PC-3 (cell line): ENCODE data around the gene TACC2. TPM values are rescaled to one million over a fixed set of nuclear protein-coding genes. Genes with fewer than 3 reads are reported as not detected.

Experiments
- ATAC-seq: fragments of 200-7000 bp; cut with Tn5 transposase; 2 replicates; pipeline ENCODE4 v1.9.1; 2020; ENCODE audit warnings: mild to moderate bottlenecking, moderate library complexity
- BruUV-seq: library from RNA; stranded (reverse); fragments of 400-500 nt; replicated peaks from 2 replicates; lab custom pipeline; 2021; lab: Mats Ljungman, UMichigan
- CTCF ChIA-PET: fragments of 300-600 bp; sonication (Branson Sonifier 250); formaldehyde crosslinking; loops from one replicate; lab custom pipeline; 2022; ENCODE audit warnings: antibody characterized with exemption; lab: Charles Lee
- POLR2A ChIA-PET: fragments of 300-600 bp; sonication (Branson Sonifier 250); formaldehyde crosslinking; loops from one replicate; lab custom pipeline; 2022; ENCODE audit warnings: antibody characterized with exemption; ENCODE audit not compliant: unreplicated experiment; lab: Charles Lee
- DNase-seq: peaks from one replicate; pipeline ENCODE4 v3.0.0-alpha.2; 2015
- H2AFZ ChIP-seq: fragments of 300-600 bp; sonication (generic); 2 replicates; pipeline ENCODE4 v1.6.0; 2016; ENCODE audit warnings: antibody characterized with exemption, low read length
- H3F3A ChIP-seq: fragments of 300-600 bp; sonication (generic); one replicate; pipeline ENCODE4 v1.6.0; 2017; ENCODE audit warnings: antibody characterized with exemption, low read length, control low read depth, mild to moderate bottlenecking; ENCODE audit not compliant: unreplicated experiment
- H3K27ac ChIP-seq: fragments of 300-600 bp; sonication (generic); 2 replicates; pipeline ENCODE4 v1.5.1; 2016; ENCODE audit warnings: mild to moderate bottlenecking, low read length
- H3K27me3 ChIP-seq: fragments of 300-600 bp; sonication (generic); 2 replicates; pipeline ENCODE4 v1.6.1; 2016; ENCODE audit warnings: low read length, mixed read lengths
- H3K36me3 ChIP-seq: fragments of 300-600 bp; sonication (generic); 2 replicates; pipeline ENCODE4 v1.6.1; 2016; ENCODE audit warnings: low read depth, mixed run types, low read length, mixed read lengths
- H3K4me1 ChIP-seq: fragments of 300-600 bp; sonication (generic); 2 replicates; pipeline ENCODE4 v1.5.1; 2016; ENCODE audit warnings: low read length; ENCODE audit not compliant: insufficient read depth
- H3K4me2 ChIP-seq: fragments of 300-600 bp; sonication (generic); 2 replicates; pipeline ENCODE4 v1.6.0; 2016; ENCODE audit warnings: low read length
- H3K4me3 ChIP-seq: fragments of 300-600 bp; sonication (generic); 2 replicates; pipeline ENCODE4 v1.5.1; 2016; ENCODE audit warnings: mild to moderate bottlenecking, low read length, mixed read lengths
- H3K79me2 ChIP-seq: fragments of 300-600 bp; sonication (generic); 2 replicates; pipeline ENCODE4 v1.6.1; 2017; ENCODE audit warnings: low read length, mixed read lengths
- H3K9ac ChIP-seq: fragments of 300-600 bp; sonication (generic); 2 replicates; pipeline ENCODE4 v1.6.0; 2016; ENCODE audit warnings: mild to moderate bottlenecking, low read length
- H3K9me2 ChIP-seq: fragments of 300-600 bp; sonication (generic); replicated peaks from 2 replicates; pipeline ENCODE4 v1.6.1; 2016; ENCODE audit warnings: mixed run types, low read length, mixed read lengths
- H3K9me3 ChIP-seq: fragments of 300-600 bp; sonication (generic); 2 replicates; pipeline ENCODE4 v1.6.1; 2016; ENCODE audit warnings: low read length, mixed read lengths
- H4K20me1 ChIP-seq: fragments of 300-600 bp; sonication (generic); 2 replicates; pipeline ENCODE4 v1.6.1; 2016; ENCODE audit warnings: low read length, mixed read lengths
- EZH2 ChIP-seq: fragments of 300-600 bp; sonication (generic); IDR thresholded peaks from one replicate; pipeline ENCODE4 v1.6.1; 2017; ENCODE audit warnings: antibody characterized with exemption, mild to moderate bottlenecking, low read length; ENCODE audit not compliant: unreplicated experiment
- EZH2phosphoT487 ChIP-seq: fragments of 300-600 bp; sonication (generic); IDR thresholded peaks from 2 replicates; pipeline ENCODE4 v1.6.1; 2018; ENCODE audit warnings: mild to moderate bottlenecking, antibody characterized with exemption, low read length, borderline replicate concordance
- intact Hi-C: fragments of 100-400 bp; cut with micrococcal nuclease; formaldehyde crosslinking; loops from 2 replicates; pipeline ENCODE4 v1.9.0; 2023
- total RNA-seq: library from RNA; depleted of rRNA; stranded (reverse); fragments of >200 nt; gene quantifications from 2 replicates; pipeline ENCODE4 v1.2.3, GENCODE V29; 2014
- TF ChIP-seq, protein P1 (sequence below): fragments of 300-600 bp; sonication (generic); conservative IDR thresholded peaks from 2 replicates; pipeline ENCODE4 v1.5.1; 2017; ENCODE audit warnings: antibody characterized with exemption, low read depth, mild to moderate bottlenecking, low read length

The TACC2 gene
- total RNA-seq, 1 experiment from 2014 or later = 31.7 TPM

DNA sequence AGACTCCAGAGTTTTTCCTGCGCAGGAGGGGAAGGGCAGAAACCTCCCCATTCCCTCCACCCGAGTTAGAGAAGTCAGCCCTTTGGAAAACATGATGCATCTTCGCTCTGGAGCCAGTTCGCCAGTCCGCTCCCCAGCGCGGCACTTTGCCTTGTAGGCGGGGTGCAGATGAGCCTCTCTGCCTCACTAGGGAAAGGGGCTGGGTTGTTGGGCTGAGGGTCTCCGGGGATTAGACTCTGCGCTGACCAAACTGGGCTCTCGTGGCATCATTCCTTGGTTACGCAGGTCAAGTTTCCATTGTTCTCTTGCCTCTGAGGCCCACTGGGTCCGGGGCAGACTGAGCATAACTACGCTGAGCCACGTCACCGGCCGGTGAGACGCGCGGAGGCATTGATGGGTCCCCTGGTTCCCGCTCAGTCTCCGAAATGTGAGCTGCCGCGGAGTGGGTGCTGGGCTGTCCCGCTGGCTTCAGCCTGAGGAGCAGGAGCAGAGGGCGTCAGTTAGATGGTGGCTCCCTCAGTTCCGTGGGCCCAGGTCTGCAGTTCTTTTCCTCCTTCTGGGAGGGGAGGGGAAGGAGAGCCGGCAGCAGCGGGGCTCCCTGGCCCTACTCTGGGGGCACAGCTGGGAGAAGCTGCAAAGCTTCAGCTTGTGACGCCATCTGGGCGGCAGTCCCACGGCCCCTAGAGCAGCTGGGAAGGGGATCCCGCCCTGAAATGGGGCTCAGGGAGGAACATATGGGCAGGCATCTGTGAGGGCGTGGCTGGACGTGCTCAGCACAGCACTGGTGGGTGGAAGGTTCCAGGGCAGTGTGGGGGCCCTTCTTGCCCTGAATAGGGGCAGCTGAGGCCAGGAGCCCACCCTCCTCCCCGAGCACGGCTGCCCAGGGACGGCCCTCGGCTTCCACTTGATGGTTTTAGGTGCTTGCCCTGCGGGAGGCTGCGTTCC is 160.9 kb downstream of the TACC2 start:
- no peak for ATAC-seq
- H3K36me3 ChIP-seq = peaks cover 6% of the 10 kb centered on the region
- H3K9me3 ChIP-seq = no peaks in the 10 kb centered on the region
- no peaks in the 10 kb centered on the region for H3F3A ChIP-seq
- no peak for DNase-seq
- H3K9ac ChIP-seq = no peak overlapping the region
- intact Hi-C loops = no loop called here
- CTCF ChIA-PET = no interaction called here
- no peak overlapping the region for H3K4me2 ChIP-seq
- no peaks in the 10 kb centered on the region for H3K9me2 ChIP-seq
- no peak overlapping the region for H3K4me3 ChIP-seq
- no peaks in the 10 kb centered on the region for H3K27me3 ChIP-seq
- POLR2A ChIA-PET = interaction anchor here (0.6 kb wide), 1 partner anchor 9 kb away, joined by 3 read pairs; no protein-coding TSS in a partner anchor
- BruUV-seq = no TSS peak
- TF ChIP-seq EZH2phosphoT487 = no peak
- TF ChIP-seq, protein P1, sequence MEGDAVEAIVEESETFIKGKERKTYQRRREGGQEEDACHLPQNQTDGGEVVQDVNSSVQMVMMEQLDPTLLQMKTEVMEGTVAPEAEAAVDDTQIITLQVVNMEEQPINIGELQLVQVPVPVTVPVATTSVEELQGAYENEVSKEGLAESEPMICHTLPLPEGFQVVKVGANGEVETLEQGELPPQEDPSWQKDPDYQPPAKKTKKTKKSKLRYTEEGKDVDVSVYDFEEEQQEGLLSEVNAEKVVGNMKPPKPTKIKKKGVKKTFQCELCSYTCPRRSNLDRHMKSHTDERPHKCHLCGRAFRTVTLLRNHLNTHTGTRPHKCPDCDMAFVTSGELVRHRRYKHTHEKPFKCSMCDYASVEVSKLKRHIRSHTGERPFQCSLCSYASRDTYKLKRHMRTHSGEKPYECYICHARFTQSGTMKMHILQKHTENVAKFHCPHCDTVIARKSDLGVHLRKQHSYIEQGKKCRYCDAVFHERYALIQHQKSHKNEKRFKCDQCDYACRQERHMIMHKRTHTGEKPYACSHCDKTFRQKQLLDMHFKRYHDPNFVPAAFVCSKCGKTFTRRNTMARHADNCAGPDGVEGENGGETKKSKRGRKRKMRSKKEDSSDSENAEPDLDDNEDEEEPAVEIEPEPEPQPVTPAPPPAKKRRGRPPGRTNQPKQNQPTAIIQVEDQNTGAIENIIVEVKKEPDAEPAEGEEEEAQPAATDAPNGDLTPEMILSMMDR = no peak
- TF ChIP-seq EZH2 = no peak
- H3K4me1 ChIP-seq = peaks cover 7% of the 10 kb centered on the region
- no peaks in the 10 kb centered on the region for H4K20me1 ChIP-seq
- no peak overlapping the region for H3K27ac ChIP-seq
- H2AFZ ChIP-seq = no peak overlapping the region
- 0 out of 2 replicates have a peak, but pooled peaks cover 4% of the 10 kb centered on the region for H3K79me2 ChIP-seq

DNA sequence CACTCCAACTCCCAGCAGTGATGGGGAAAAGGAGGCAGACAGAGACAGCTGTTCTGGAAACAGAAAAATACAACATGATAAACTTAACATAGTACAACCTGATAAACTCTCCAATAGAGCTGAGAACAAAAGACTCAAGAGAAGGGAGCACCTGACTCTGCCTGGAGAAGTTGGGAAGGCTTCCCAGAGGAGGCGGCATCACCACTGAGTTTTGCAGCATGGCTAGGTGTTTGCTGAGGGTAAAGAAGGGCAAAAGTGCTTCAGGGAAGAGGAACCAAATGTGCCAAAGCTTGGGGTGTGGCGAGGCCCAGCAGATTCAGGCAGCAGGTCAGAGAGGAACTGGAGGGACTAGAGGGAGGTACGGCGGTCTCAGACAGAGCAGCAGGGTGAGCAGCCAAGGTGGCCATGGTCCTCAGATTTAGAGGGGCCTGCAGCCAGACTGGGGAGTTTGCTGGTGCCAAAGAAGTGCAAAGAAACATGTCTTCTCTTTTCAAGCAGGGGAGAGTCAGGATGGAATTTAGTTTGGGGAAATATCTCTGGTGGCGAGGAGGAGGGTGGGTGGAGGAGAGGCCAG is 162.2 kb downstream of the TACC2 start:
- ATAC-seq (no peak), DNase-seq (no peak)
- H3F3A ChIP-seq = no peaks in the 10 kb centered on the region
- intact Hi-C loops = no loop called here
- H4K20me1 ChIP-seq = no peaks in the 10 kb centered on the region
- no peaks in the 10 kb centered on the region for H3K79me2 ChIP-seq
- H3K36me3 ChIP-seq = no peaks in the 10 kb centered on the region
- ChIA-PET POLR2A (no interaction called here), CTCF (no interaction called here)
- no peaks in the 10 kb centered on the region for H3K27me3 ChIP-seq
- H3K4me2 ChIP-seq = no peak overlapping the region
- H2AFZ ChIP-seq = no peak overlapping the region
- no peaks in the 10 kb centered on the region for H3K9me3 ChIP-seq
- no peak overlapping the region for H3K4me3 ChIP-seq
- no TSS peak for BruUV-seq
- H3K9ac ChIP-seq = no peak overlapping the region
- H3K27ac ChIP-seq = no peak overlapping the region
- no peaks in the 10 kb centered on the region for H3K9me2 ChIP-seq
- TF ChIP-seq, protein P1 = no peak
- no peak for TF ChIP-seq EZH2
- no peak for TF ChIP-seq EZH2phosphoT487
- peaks cover 7% of the 10 kb centered on the region for H3K4me1 ChIP-seq

DNA sequence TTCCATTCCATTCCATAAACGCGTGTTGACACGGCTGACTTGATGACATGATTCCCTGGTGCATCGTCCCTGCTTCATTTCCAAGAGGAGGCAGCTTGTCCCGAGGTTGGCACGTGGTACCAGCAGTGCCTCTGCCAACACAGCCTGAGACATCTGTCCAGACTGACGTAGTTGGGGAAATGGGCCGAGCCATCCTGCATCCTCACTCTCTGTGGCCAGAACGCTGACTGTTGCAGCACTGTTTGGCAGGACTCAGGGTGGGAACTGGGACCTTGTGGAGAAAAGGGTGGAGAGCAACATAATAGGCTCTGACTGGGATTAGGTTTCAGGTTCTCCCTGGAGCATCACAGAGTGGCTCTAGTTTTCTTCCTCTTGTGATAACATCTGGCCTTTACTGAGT is 163.6 kb downstream of the TACC2 start:
- H4K20me1 ChIP-seq = no peaks in the 10 kb centered on the region
- DNase-seq = no peak
- H3K36me3 ChIP-seq = no peaks in the 10 kb centered on the region
- no peaks in the 10 kb centered on the region for H3K9me3 ChIP-seq
- H3K27ac ChIP-seq = no peak overlapping the region
- POLR2A ChIA-PET = no interaction called here
- no peaks in the 10 kb centered on the region for H3K79me2 ChIP-seq
- no peak for ATAC-seq
- intact Hi-C loops = no loop called here
- H3K9ac ChIP-seq = no peak overlapping the region
- BruUV-seq = no TSS peak
- TF ChIP-seq, protein P1 = no peak
- TF ChIP-seq EZH2phosphoT487 (no peak), EZH2 (no peak)
- no peaks in the 10 kb centered on the region for H3K9me2 ChIP-seq
- H3K27me3 ChIP-seq = no peaks in the 10 kb centered on the region
- no peak overlapping the region for H2AFZ ChIP-seq
- CTCF ChIA-PET = no interaction called here
- H3K4me1 ChIP-seq = no peaks in the 10 kb centered on the region
- H3F3A ChIP-seq = no peaks in the 10 kb centered on the region
- H3K4me2 ChIP-seq = no peak overlapping the region
- H3K4me3 ChIP-seq = no peak overlapping the region
